Measurements from ENCODE around the gene PBX1.

The PBX1 gene

GRCh38 chr1:164641353-164641730, 82.4 kb downstream of the PBX1 start:
- H3K27ac ChIP-seq = no peak overlapping the region
- TF ChIP-seq CTCF (conservative IDR thresholded peaks at IDR 0.05) = no peak

- H3K27ac ChIP-seq = no peak overlapping the region
- no peak for TF ChIP-seq CTCF (conservative IDR thresholded peaks at IDR 0.05)
Observed at GRCh38 chr1:164643018-164643417, 84.0 kb downstream of the PBX1 start.

- no peak for TF ChIP-seq CTCF (conservative IDR thresholded peaks at IDR 0.05)
- no peak overlapping the region for H3K27ac ChIP-seq
Observed at GRCh38 chr1:164644268-164644667, 85.3 kb downstream of the PBX1 start.

GRCh38 chr1:164644774-164645644, 86.0 kb downstream of the PBX1 start:
- H3K27ac ChIP-seq = no peak overlapping the region
- TF ChIP-seq CTCF (conservative IDR thresholded peaks at IDR 0.05) = no peak

- no peak overlapping the region for H3K27ac ChIP-seq
- TF ChIP-seq CTCF (conservative IDR thresholded peaks at IDR 0.05) = no peak
Observed at GRCh38 chr1:164645921-164646320, 86.9 kb downstream of the PBX1 start.

- no peak for TF ChIP-seq CTCF (conservative IDR thresholded peaks at IDR 0.05)
- peak overlapping the region; percentile 57 for H3K27ac ChIP-seq
Observed at GRCh38 chr1:164647211-164647610, 88.2 kb downstream of the PBX1 start.

GRCh38 chr1:164648636-164649035, 89.7 kb downstream of the PBX1 start:
- no peak for TF ChIP-seq CTCF (conservative IDR thresholded peaks at IDR 0.05)

More at GRCh38 chr1:164648636-164649035, 89.7 kb downstream of the PBX1 start:
- H3K27ac ChIP-seq = no peak overlapping the region

All from VCaP (cell line).